ENCODE measurements around the gene SPC25.
"Not testable (repeated sequence)": the region's sequence is repeated elsewhere in the genome, so short reads cannot be mapped to it uniquely, and the experiment has no call there.

The SPC25 gene

GRCh38 chr2:168903888-168904287 lies 13.7 kb upstream of the SPC25 start:
- no peak for DNase-seq (ENCODE audit: low read depth in 2 of 2)

- no peak for DNase-seq (ENCODE audit: low read depth in 2 of 2)
These were observed 10.8 kb upstream of the SPC25 start, which contains the start of gene G6PC2 for GRCh38 chr2:168901003-168901402. Gene G6PC2, plus strand, starts transcription at chr2:168901291. Its CDS starts 41 bp downstream, at chr2:168901332.

GRCh38 chr2:168897449-168897848 lies 7.2 kb upstream of the SPC25 start:
- no peak for DNase-seq (ENCODE audit: low read depth in 2 of 2)

GRCh38 chr2:168896783-168897182 lies 6.6 kb upstream of the SPC25 start:
- DNase-seq (ENCODE audit: low read depth in 2 of 2) = no peak

DNA sequence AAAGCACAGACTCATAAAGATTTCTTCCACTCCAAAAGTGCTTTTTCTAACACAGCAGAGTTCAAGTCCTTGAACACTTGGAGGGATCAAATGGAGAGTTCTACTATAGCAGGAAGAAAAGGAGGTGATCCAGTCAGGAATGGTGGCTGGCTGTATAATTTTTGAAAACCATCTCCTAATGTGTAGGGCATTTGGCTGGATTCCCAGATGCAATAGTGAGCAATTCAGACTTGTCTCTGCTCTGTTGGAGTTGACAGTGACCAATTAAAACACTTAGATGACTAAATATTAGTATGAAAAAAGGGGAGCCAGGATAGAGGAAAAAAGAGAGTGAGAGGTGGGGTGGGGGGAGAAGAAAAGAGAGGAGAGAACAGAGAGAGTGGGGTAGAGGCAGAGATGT lies 5.5 kb upstream of the SPC25 start:
- no peak for DNase-seq (ENCODE audit: low read depth in 2 of 2)

DNA sequence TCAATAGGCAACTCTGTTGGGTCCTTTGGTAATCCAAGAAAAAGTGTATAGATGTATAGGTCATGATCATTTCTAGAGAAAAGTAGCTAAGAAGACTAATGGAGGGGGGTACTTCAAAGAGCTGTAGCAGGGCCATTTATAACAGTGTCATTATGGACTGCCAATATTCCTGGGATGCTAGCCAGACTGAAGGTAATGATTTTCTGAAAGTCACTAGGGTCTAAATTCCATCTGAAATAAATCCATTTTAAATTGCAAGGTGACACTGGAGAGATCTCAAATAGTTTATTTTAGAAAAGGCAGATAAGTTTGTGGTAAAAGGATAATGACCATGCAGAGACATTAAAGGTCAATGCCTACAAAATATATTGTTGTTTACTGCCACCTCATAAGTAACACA lies 4.5 kb upstream of the SPC25 start:
- no peak for DNase-seq (ENCODE audit: low read depth in 2 of 2)

DNA sequence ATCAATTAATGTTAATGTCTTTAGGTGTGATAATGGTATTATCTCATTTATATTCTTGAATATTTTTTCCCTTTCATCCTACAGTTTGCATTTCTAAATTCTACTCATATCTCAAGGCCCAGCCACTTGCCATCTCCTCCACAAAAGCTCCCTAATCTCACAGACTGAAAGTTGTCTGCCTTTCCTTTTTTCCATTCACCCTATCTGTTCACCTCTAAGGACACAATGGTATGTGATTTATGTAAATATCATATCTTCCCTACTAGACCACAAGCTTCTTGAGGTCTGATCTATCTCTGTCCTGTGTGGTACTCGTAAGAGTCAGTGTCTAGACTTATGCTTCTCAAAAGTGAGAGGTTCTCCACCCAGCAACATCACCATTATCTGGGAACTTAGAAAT lies 3.9 kb upstream of the SPC25 start:
- no peak for DNase-seq (ENCODE audit: low read depth in 2 of 2)

- DNase-seq (ENCODE audit: low read depth in 2 of 2) = no peak
These were observed 2.1 kb upstream of the SPC25 start for GRCh38 chr2:168892327-168892726.

GRCh38 chr2:168889635-168890005 lies 610 bp downstream of the SPC25 start:
- DNase-seq (ENCODE audit: low read depth in 2 of 2) = no peak

GRCh38 chr2:168884975-168885374 lies 5.3 kb downstream of the SPC25 start:
- DNase-seq (ENCODE audit: low read depth in 2 of 2) = no peak

DNA sequence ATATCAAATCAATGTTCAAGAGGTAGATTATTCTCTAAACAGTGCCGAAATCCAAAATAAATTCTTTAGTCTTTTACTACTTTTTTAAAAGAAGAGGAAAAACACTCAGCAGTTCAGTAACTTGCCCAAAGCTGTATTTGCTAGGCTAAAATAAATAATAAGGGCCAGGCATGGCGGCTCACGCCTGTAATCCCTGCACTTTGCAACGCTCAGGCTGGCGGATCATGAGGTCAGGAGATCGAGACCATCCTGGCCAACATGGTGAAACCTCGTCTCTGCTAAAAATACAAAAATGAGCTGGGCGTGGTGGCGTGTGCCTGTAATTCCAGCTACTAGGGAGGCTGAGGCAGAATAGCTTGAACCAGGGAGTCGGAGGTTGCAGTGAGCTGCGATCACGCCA lies 8.1 kb downstream of the SPC25 start:
- DNase-seq (ENCODE audit: low read depth in 2 of 2) = not testable (repeated sequence)

GRCh38 chr2:168874368-168875054 lies 15.7 kb downstream of the SPC25 start:
- no peak for DNase-seq (ENCODE audit: low read depth in 2 of 2)

DNA sequence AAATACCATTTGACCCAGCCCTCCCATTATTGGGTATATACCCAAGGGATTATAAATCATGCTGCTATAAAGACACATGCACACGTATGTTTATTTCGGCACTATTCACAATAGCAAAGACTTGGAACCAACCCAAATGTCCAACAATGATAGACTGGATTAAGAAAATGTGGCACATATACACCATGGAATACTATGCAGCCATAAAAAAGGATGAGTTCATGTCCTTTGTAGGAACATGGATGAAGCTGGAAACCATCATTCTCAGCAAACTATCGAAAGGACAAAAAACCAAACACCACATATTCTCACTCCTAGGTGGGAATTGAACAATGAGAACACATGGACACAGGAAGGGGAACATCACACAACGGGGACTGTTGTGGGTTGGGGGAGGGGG lies 19.4 kb downstream of the SPC25 start:
- DNase-seq (ENCODE audit: low read depth in 2 of 2) = not testable (repeated sequence)

- not testable (repeated sequence) for DNase-seq (ENCODE audit: low read depth in 2 of 2)
These were observed 19.9 kb downstream of the SPC25 start for GRCh38 chr2:168870369-168870768.

DNA sequence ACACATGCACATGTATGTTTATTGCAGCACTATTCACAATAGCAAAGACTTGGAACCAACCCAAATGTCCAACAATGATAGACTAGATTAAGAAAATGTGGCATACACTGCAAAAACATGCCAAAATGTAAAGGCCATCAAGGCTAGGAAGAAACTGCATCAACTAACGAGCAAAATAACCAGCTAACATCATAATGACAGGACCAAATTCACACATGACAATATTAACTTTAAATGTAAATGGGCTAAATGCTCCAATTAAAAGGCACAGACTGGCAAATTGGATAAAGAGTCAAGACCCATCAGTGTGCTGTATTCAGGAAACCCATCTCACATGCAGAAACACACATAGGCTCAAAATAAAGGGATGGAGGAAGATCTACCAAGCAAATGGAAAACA lies 23.1 kb downstream of the SPC25 start:
- not testable (repeated sequence) for DNase-seq (ENCODE audit: low read depth in 2 of 2)

DNA sequence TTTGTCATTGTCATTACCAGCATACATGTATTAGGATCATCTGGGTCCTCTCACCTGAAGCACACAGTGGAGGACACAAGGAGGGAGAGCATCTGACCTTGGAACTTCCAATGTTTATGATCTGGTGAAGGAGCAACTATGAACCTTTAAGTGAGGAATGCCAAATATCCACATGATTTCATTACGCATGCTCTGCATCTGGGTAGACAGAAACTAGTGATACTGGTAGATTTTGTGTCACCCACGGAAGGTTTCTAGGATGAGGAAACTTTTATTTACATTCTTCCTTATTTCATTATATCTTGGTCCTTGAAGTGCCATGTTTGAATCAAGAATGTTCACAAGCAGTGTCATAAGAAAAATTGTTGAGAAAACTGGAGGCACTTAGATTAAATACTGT lies 32.1 kb downstream of the SPC25 start:
- DNase-seq (ENCODE audit: low read depth in 2 of 2) = no peak

DNA sequence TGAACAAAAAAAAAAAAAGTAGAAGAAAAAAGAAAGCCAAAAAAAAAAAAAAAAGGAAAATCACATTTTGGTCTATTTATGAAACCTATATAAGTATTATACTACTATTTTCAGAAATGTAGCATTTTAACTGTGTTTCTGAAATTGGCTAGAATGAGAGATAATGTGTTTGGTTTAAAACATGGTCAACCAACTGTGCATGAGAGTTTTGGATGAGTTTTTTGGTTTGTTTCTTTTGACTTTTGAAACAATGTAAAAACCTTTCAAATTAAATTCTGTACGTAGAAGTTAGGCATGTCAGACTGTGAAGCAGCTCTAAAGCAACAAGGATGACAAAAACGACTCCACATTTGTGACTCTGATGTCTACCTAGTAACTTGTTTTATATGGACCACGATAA lies 34.6 kb downstream of the SPC25 start:
- no peak for DNase-seq (ENCODE audit: low read depth in 2 of 2)

DNA sequence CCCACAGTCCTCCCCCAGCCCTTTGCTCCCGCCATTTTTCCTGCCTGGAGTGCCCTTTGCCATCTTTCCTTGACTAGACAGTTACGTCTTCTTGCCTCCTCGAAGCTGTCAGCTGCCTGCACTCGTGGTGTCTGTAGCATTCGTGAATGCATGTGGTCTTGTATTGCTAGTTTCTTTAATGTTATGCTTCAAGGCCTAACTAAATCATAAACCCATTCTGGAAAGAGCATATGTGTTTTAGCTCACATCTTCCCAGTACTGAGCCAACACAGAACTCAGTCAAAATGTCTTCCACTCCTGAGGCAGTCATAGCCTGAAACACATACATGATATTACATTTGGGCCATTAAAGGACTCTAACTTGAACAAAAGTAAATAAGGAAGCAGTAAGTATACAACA lies 35.6 kb downstream of the SPC25 start:
- DNase-seq (ENCODE audit: low read depth in 2 of 2) = no peak

GRCh38 chr2:168853471-168853870 lies 36.8 kb downstream of the SPC25 start:
- no peak for DNase-seq (ENCODE audit: low read depth in 2 of 2)

- DNase-seq (ENCODE audit: low read depth in 2 of 2) = no peak
These were observed 37.7 kb downstream of the SPC25 start for GRCh38 chr2:168852481-168852880.

- peak; percentile 40 to 48 for DNase-seq (ENCODE audit: low read depth in 2 of 2)
These were observed 38.4 kb downstream of the SPC25 start for GRCh38 chr2:168851674-168852320.

GRCh38 chr2:168850846-168851245 lies 39.4 kb downstream of the SPC25 start:
- no peak for DNase-seq (ENCODE audit: low read depth in 2 of 2)

- peak in 1 of 2 experiments; percentile 9 for DNase-seq (ENCODE audit: low read depth in 2 of 2)
These were observed 40.6 kb downstream of the SPC25 start for GRCh38 chr2:168849610-168850009.

GRCh38 chr2:168848225-168848624 lies 42.0 kb downstream of the SPC25 start:
- DNase-seq (ENCODE audit: low read depth in 2 of 2) = no peak
